ENCODE data around the gene NACC1.

DNA sequence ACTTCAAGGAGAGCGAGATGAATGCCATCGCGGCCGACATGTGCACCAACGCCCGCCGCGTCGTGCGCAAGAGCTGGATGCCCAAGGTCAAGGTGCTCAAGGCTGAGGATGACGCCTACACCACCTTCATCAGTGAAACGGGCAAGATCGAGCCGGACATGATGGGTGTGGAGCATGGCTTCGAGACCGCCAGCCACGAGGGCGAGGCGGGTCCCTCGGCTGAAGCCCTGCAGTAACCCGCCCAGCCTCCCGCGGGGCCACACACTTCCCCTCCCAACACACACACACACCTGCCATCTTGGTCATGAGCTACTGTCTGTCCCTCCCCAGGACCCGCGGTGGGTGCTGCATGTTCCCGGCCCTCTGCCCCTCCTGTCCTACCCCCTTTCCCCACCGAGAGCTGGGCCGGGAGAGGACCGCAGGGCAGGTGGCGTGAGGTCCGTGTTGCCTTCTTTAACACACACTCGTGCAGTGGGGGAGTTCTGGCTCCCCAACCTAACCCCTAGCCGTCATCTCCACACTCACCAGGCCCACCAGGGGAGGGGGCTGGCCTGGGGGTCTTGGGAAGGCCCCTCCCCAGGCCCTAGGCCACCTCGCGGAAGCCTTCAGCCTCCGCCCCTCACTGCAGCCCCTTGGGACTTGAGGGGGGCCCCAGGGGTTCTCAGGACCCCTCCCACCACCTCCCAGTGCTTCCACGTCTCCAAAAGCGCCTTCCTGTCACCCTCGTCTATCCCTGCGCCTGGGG is 20.3 kb downstream of the NACC1 start:
- TF ChIP-seq, protein P1, sequence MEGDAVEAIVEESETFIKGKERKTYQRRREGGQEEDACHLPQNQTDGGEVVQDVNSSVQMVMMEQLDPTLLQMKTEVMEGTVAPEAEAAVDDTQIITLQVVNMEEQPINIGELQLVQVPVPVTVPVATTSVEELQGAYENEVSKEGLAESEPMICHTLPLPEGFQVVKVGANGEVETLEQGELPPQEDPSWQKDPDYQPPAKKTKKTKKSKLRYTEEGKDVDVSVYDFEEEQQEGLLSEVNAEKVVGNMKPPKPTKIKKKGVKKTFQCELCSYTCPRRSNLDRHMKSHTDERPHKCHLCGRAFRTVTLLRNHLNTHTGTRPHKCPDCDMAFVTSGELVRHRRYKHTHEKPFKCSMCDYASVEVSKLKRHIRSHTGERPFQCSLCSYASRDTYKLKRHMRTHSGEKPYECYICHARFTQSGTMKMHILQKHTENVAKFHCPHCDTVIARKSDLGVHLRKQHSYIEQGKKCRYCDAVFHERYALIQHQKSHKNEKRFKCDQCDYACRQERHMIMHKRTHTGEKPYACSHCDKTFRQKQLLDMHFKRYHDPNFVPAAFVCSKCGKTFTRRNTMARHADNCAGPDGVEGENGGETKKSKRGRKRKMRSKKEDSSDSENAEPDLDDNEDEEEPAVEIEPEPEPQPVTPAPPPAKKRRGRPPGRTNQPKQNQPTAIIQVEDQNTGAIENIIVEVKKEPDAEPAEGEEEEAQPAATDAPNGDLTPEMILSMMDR (IDR thresholded peaks at IDR 0.05): no peak
- no peak for TF ChIP-seq EZH2 (IDR thresholded peaks at IDR 0.05)

Data from neural progenitor cell (in vitro differentiated cells).